ENCODE results near the gene KMO. TPM values are rescaled to one million over a fixed set of nuclear protein-coding genes. Genes with fewer than 3 reads are reported as not detected.

The KMO gene
- total RNA-seq, 1 experiment from 2014 or later = 0.29 TPM

- no peak for TF ChIP-seq EZH2 (IDR thresholded peaks at IDR 0.05; ENCODE audit: low read length, unreplicated experiment)
- no peak for TF ChIP-seq CTCF (conservative IDR thresholded peaks at IDR 0.05; ENCODE audit: low read depth, low read length)
- TF ChIP-seq EZH2phosphoT487 (IDR thresholded peaks at IDR 0.05; ENCODE audit: borderline replicate concordance, low read length) = no peak
- Histone ChIP-seq H3K9me3 (ENCODE audit: low read length) (no peaks in the 10 kb centered on the region), H3K79me2 (ENCODE audit: low read length) (no peaks in the 10 kb centered on the region), H2AFZ (ENCODE audit: low read length) (no peak overlapping the region), H3K36me3 (ENCODE audit: low read depth, low read length) (no peaks in the 10 kb centered on the region), H3K4me3 (ENCODE audit: low read length) (no peak overlapping the region), H3K4me2 (ENCODE audit: low read length) (peak overlapping the region; percentile 65), H3F3A (ENCODE audit: low read length, unreplicated experiment) (peaks cover 6% of the 10 kb centered on the region), H3K4me1 (ENCODE audit: insufficient read depth, low read length) (peaks cover 68% of the 10 kb centered on the region), H3K27ac (ENCODE audit: low read length) (peak overlapping the region; percentile 85), H4K20me1 (ENCODE audit: low read length) (no peaks in the 10 kb centered on the region), H3K27me3 (ENCODE audit: low read length) (no peaks in the 10 kb centered on the region), H3K9me2 (replicated peaks; ENCODE audit: low read length) (no peaks in the 10 kb centered on the region), H3K9ac (ENCODE audit: low read length) (peak overlapping the region; percentile 49)
- ChIA-PET CTCF (no interaction called here), POLR2A (ENCODE audit: unreplicated experiment) (no interaction called here)
- BruUV-seq (replicated peaks) = no TSS peak
- DNase-seq (no peak), ATAC-seq (no peak)
- intact Hi-C loops (cut with micrococcal nuclease) = loop anchor here (5.0 kb wide), 1 partner anchor 373 kb away; no protein-coding TSS in a partner anchor
Observed at GRCh38 chr1:241614572-241614971, 82.4 kb downstream of the KMO start.

- no peaks in the 10 kb centered on the region for H3K36me3 ChIP-seq (ENCODE audit: low read depth, low read length)
- TF ChIP-seq CTCF (conservative IDR thresholded peaks at IDR 0.05; ENCODE audit: low read depth, low read length) = no peak
- TF ChIP-seq EZH2phosphoT487 (IDR thresholded peaks at IDR 0.05; ENCODE audit: borderline replicate concordance, low read length) = no peak
- no peak for TF ChIP-seq EZH2 (IDR thresholded peaks at IDR 0.05; ENCODE audit: low read length, unreplicated experiment)
- no TSS peak for BruUV-seq (replicated peaks)
- no peak overlapping the region for H2AFZ ChIP-seq (ENCODE audit: low read length)
- intact Hi-C loops (cut with micrococcal nuclease) = no loop called here
- peaks cover 61% of the 10 kb centered on the region for H3K4me1 ChIP-seq (ENCODE audit: insufficient read depth, low read length)
- ATAC-seq (peak; percentile 90), DNase-seq (peak; percentile 99)
- no peaks in the 10 kb centered on the region for H4K20me1 ChIP-seq (ENCODE audit: low read length)
- ChIA-PET CTCF (interaction anchor here (0.5 to 1.2 kb wide), 4 partner anchors 9 to 338 kb away, joined by 3 to 9 read pairs (median 4); no protein-coding TSS in a partner anchor), POLR2A (ENCODE audit: unreplicated experiment) (interaction anchor here (0.5 to 0.7 kb wide), 2 partner anchors 9 to 97 kb away, joined by 5 read pairs; no protein-coding TSS in a partner anchor)
- peak overlapping the region; percentile 85 for H3K27ac ChIP-seq (ENCODE audit: low read length)
- no peaks in the 10 kb centered on the region for H3K79me2 ChIP-seq (ENCODE audit: low read length)
- no peaks in the 10 kb centered on the region for H3K9me3 ChIP-seq (ENCODE audit: low read length)
- no peaks in the 10 kb centered on the region for H3K27me3 ChIP-seq (ENCODE audit: low read length)
- no peak overlapping the region for H3K4me3 ChIP-seq (ENCODE audit: low read length)
- peaks cover 6% of the 10 kb centered on the region for H3F3A ChIP-seq (ENCODE audit: low read length, unreplicated experiment)
- H3K4me2 ChIP-seq (ENCODE audit: low read length) = peak overlapping the region; percentile 65
- H3K9ac ChIP-seq (ENCODE audit: low read length) = peak overlapping the region; percentile 49
- no peaks in the 10 kb centered on the region for H3K9me2 ChIP-seq (replicated peaks; ENCODE audit: low read length)
Observed at GRCh38 chr1:241615043-241615974, 83.1 kb downstream of the KMO start.

- Histone ChIP-seq H3K4me2 (ENCODE audit: low read length) (no peak overlapping the region), H3K9me3 (ENCODE audit: low read length) (no peaks in the 10 kb centered on the region), H2AFZ (ENCODE audit: low read length) (no peak overlapping the region), H3K27ac (ENCODE audit: low read length) (no peak overlapping the region), H3K9me2 (replicated peaks; ENCODE audit: low read length) (no peaks in the 10 kb centered on the region), H3K79me2 (ENCODE audit: low read length) (no peaks in the 10 kb centered on the region), H3K9ac (ENCODE audit: low read length) (no peak overlapping the region), H3K4me3 (ENCODE audit: low read length) (no peak overlapping the region), H3K36me3 (ENCODE audit: low read depth, low read length) (no peaks in the 10 kb centered on the region), H4K20me1 (ENCODE audit: low read length) (no peaks in the 10 kb centered on the region), H3F3A (ENCODE audit: low read length, unreplicated experiment) (peaks cover 6% of the 10 kb centered on the region), H3K4me1 (ENCODE audit: insufficient read depth, low read length) (peaks cover 40% of the 10 kb centered on the region), H3K27me3 (ENCODE audit: low read length) (no peaks in the 10 kb centered on the region)
- intact Hi-C loops (cut with micrococcal nuclease) = no loop called here
- DNase-seq (no peak), ATAC-seq (no peak)
- POLR2A ChIA-PET (ENCODE audit: unreplicated experiment) = no interaction called here
- BruUV-seq (replicated peaks) = no TSS peak
- CTCF ChIA-PET = no interaction called here
- TF ChIP-seq EZH2phosphoT487 (IDR thresholded peaks at IDR 0.05; ENCODE audit: borderline replicate concordance, low read length) (no peak), EZH2 (IDR thresholded peaks at IDR 0.05; ENCODE audit: low read length, unreplicated experiment) (no peak), CTCF (conservative IDR thresholded peaks at IDR 0.05; ENCODE audit: low read depth, low read length) (no peak)
Observed at GRCh38 chr1:241617426-241617825, 85.2 kb downstream of the KMO start.
